Myocyte (in vitro differentiated cells): ENCODE measurements around the gene GSG1. TPM values are rescaled to one million over a fixed set of nuclear protein-coding genes. Genes with fewer than 3 reads are reported as not detected.

Experiments used
- total RNA-seq: library from RNA; depleted of rRNA; stranded (reverse); fragments of >200 nt; gene quantifications from 2 replicates; pipeline ENCODE4 v1.2.3, GENCODE V29; 2014

The GSG1 gene
- total RNA-seq, 1 donor from 2014 or later = 2.3 TPM

Other genes with a start within 250 kb of the GSG1 start
- gene GPRC5A, start 212.1 kb downstream of the GSG1 start, total RNA-seq = 0.42 and 1.4 TPM in 2 replicates
- not detected in 2 replicates for gene GPRC5D, start 151.5 kb downstream of the GSG1 start, total RNA-seq
- 3.5 and 5.9 TPM in 2 replicates for gene HEBP1, start 103.4 kb downstream of the GSG1 start, total RNA-seq
- gene FAM234B, start 59.3 kb downstream of the GSG1 start, total RNA-seq = 4.1 and 6.1 TPM in 2 replicates
- gene EMP1, start 93.1 kb upstream of the GSG1 start, total RNA-seq = 54.9 and 141 TPM in 2 replicates